ENCODE data around the gene ACTL8. TPM values are rescaled to one million over a fixed set of nuclear protein-coding genes. Genes with fewer than 3 reads are reported as not detected.
A peak's percentile ranks its signal among the peaks of the same experiment; 100 is the strongest.

ACTL8 gene
- total RNA-seq, 2 experiments from 2014 or later, result not detected

GRCh38 chr1:17837233-17838030 lies 82.3 kb downstream of the ACTL8 start:
- POLR2A ChIA-PET, result no interaction called here
- DNase-seq (no peak), ATAC-seq (ENCODE audit: low read depth) (no peak)
- Mint-ChIP-seq H3K36me3 (no peaks in the 10 kb centered on the region), H3K9me3 (no peaks in the 10 kb centered on the region), H3K4me3 (no peak overlapping the region), H3K4me1 (no peaks in the 10 kb centered on the region), H3K27me3 (peaks cover 2% of the 10 kb centered on the region), H3K27ac (no peak overlapping the region)

GRCh38 chr1:17839641-17840196 lies 84.6 kb downstream of the ACTL8 start:
- POLR2A ChIA-PET, result no interaction called here
- no peaks in the 10 kb centered on the region for H3K36me3 Mint-ChIP-seq
- H3K4me1 Mint-ChIP-seq, result no peaks in the 10 kb centered on the region
- no peak overlapping the region for H3K27ac Mint-ChIP-seq
- DNase-seq (no peak), ATAC-seq (ENCODE audit: low read depth) (no peak)
- H3K4me3 Mint-ChIP-seq, result no peak overlapping the region
- H3K9me3 Mint-ChIP-seq, result no peaks in the 10 kb centered on the region
- peaks cover 2% of the 10 kb centered on the region for H3K27me3 Mint-ChIP-seq

- H3K36me3 Mint-ChIP-seq, result no peaks in the 10 kb centered on the region
- POLR2A ChIA-PET, result no interaction called here
- H3K4me1 Mint-ChIP-seq, result no peaks in the 10 kb centered on the region
- H3K4me3 Mint-ChIP-seq, result no peak overlapping the region
- H3K27ac Mint-ChIP-seq, result no peak overlapping the region
- H3K9me3 Mint-ChIP-seq, result no peaks in the 10 kb centered on the region
- DNase-seq (no peak), ATAC-seq (ENCODE audit: low read depth) (no peak)
- no peaks in the 10 kb centered on the region for H3K27me3 Mint-ChIP-seq
Observed at GRCh38 chr1:17841944-17842343, 86.8 kb downstream of the ACTL8 start.

GRCh38 chr1:17842686-17843085 lies 87.6 kb downstream of the ACTL8 start:
- Mint-ChIP-seq H3K36me3 (no peaks in the 10 kb centered on the region), H3K4me1 (no peaks in the 10 kb centered on the region), H3K27ac (no peak overlapping the region), H3K9me3 (peaks cover under 1% of the 10 kb centered on the region), H3K4me3 (no peak overlapping the region), H3K27me3 (no peaks in the 10 kb centered on the region)
- DNase-seq (no peak), ATAC-seq (ENCODE audit: low read depth) (no peak)
- POLR2A ChIA-PET, result no interaction called here

GRCh38 chr1:17844185-17844826 lies 89.2 kb downstream of the ACTL8 start:
- H3K27ac Mint-ChIP-seq, result no peak overlapping the region
- no peaks in the 10 kb centered on the region for H3K36me3 Mint-ChIP-seq
- POLR2A ChIA-PET, result no interaction called here
- no peaks in the 10 kb centered on the region for H3K4me1 Mint-ChIP-seq
- DNase-seq (no peak), ATAC-seq (ENCODE audit: low read depth) (no peak)
- no peaks in the 10 kb centered on the region for H3K27me3 Mint-ChIP-seq
- H3K4me3 Mint-ChIP-seq, result no peak overlapping the region
- peaks cover 1% of the 10 kb centered on the region for H3K9me3 Mint-ChIP-seq

- DNase-seq, result no peak
- no peaks in the 10 kb centered on the region for H3K4me1 Mint-ChIP-seq
- peaks cover 1% of the 10 kb centered on the region for H3K9me3 Mint-ChIP-seq
- no peak overlapping the region for H3K27ac Mint-ChIP-seq
- H3K27me3 Mint-ChIP-seq, result no peaks in the 10 kb centered on the region
- H3K36me3 Mint-ChIP-seq, result no peaks in the 10 kb centered on the region
- POLR2A ChIA-PET, result no interaction called here
- no peak for ATAC-seq (ENCODE audit: low read depth)
- H3K4me3 Mint-ChIP-seq, result no peak overlapping the region
Observed at GRCh38 chr1:17845583-17845982, 90.5 kb downstream of the ACTL8 start.

- POLR2A ChIA-PET, result no interaction called here
- Mint-ChIP-seq H3K36me3 (no peaks in the 10 kb centered on the region), H3K4me1 (no peaks in the 10 kb centered on the region), H3K27ac (peak overlapping the region; percentile 26), H3K9me3 (peaks cover 1% of the 10 kb centered on the region), H3K4me3 (no peak overlapping the region), H3K27me3 (no peaks in the 10 kb centered on the region)
- DNase-seq (no peak), ATAC-seq (ENCODE audit: low read depth) (no peak)
Observed at GRCh38 chr1:17846341-17846740, 91.2 kb downstream of the ACTL8 start.

- peaks cover 1% of the 10 kb centered on the region for H3K9me3 Mint-ChIP-seq
- no peak overlapping the region for H3K27ac Mint-ChIP-seq
- no peaks in the 10 kb centered on the region for H3K27me3 Mint-ChIP-seq
- H3K4me3 Mint-ChIP-seq, result no peak overlapping the region
- no peaks in the 10 kb centered on the region for H3K4me1 Mint-ChIP-seq
- H3K36me3 Mint-ChIP-seq, result no peaks in the 10 kb centered on the region
- POLR2A ChIA-PET, result no interaction called here
- DNase-seq (no peak), ATAC-seq (ENCODE audit: low read depth) (no peak)
Observed at GRCh38 chr1:17847111-17847510, 92.0 kb downstream of the ACTL8 start.

- POLR2A ChIA-PET, result no interaction called here
- DNase-seq (no peak), ATAC-seq (ENCODE audit: low read depth) (no peak)
- Mint-ChIP-seq H3K9me3 (peaks cover 1% of the 10 kb centered on the region), H3K27ac (no peak overlapping the region), H3K4me1 (no peaks in the 10 kb centered on the region), H3K4me3 (no peak overlapping the region), H3K27me3 (no peaks in the 10 kb centered on the region), H3K36me3 (no peaks in the 10 kb centered on the region)
Observed at GRCh38 chr1:17849216-17849615, 94.1 kb downstream of the ACTL8 start.

GRCh38 chr1:17851056-17851455 lies 95.9 kb downstream of the ACTL8 start:
- Mint-ChIP-seq H3K4me1 (no peaks in the 10 kb centered on the region), H3K27ac (no peak overlapping the region), H3K9me3 (peaks cover 1% of the 10 kb centered on the region), H3K4me3 (no peak overlapping the region), H3K27me3 (no peaks in the 10 kb centered on the region), H3K36me3 (no peaks in the 10 kb centered on the region)
- ATAC-seq (ENCODE audit: low read depth) (no peak), DNase-seq (no peak)
- POLR2A ChIA-PET, result no interaction called here

- Mint-ChIP-seq H3K27me3 (no peaks in the 10 kb centered on the region), H3K27ac (no peak overlapping the region), H3K4me3 (no peak overlapping the region), H3K4me1 (no peaks in the 10 kb centered on the region), H3K9me3 (peaks cover 1% of the 10 kb centered on the region), H3K36me3 (no peaks in the 10 kb centered on the region)
- DNase-seq, result no peak
- no peak for ATAC-seq (ENCODE audit: low read depth)
- POLR2A ChIA-PET, result no interaction called here
Observed at GRCh38 chr1:17852383-17852782, 97.2 kb downstream of the ACTL8 start.

GRCh38 chr1:17853241-17853935 lies 98.3 kb downstream of the ACTL8 start:
- H3K27ac Mint-ChIP-seq, result no peak overlapping the region
- no peaks in the 10 kb centered on the region for H3K9me3 Mint-ChIP-seq
- ATAC-seq (ENCODE audit: low read depth) (no peak), DNase-seq (no peak)
- no peaks in the 10 kb centered on the region for H3K4me1 Mint-ChIP-seq
- no peaks in the 10 kb centered on the region for H3K27me3 Mint-ChIP-seq
- POLR2A ChIA-PET, result no interaction called here
- no peak overlapping the region for H3K4me3 Mint-ChIP-seq
- no peaks in the 10 kb centered on the region for H3K36me3 Mint-ChIP-seq

GRCh38 chr1:17856496-17857108 lies 101.5 kb downstream of the ACTL8 start:
- no peaks in the 10 kb centered on the region for H3K36me3 Mint-ChIP-seq
- ATAC-seq (ENCODE audit: low read depth), result no peak
- no peaks in the 10 kb centered on the region for H3K9me3 Mint-ChIP-seq
- no peaks in the 10 kb centered on the region for H3K27me3 Mint-ChIP-seq
- no peaks in the 10 kb centered on the region for H3K4me1 Mint-ChIP-seq
- POLR2A ChIA-PET, result no interaction called here
- no peak for DNase-seq
- no peak overlapping the region for H3K27ac Mint-ChIP-seq
- H3K4me3 Mint-ChIP-seq, result no peak overlapping the region

Data from activated naive CD8-positive, alpha-beta T cell treated with anti-CD3 and anti-CD28 coated beads, Interleukin-2, amount 10 ng/mL, durations not matched to agents 7 days and 5 days (primary cell).